ENCODE data around the gene UNC119B.

DNA sequence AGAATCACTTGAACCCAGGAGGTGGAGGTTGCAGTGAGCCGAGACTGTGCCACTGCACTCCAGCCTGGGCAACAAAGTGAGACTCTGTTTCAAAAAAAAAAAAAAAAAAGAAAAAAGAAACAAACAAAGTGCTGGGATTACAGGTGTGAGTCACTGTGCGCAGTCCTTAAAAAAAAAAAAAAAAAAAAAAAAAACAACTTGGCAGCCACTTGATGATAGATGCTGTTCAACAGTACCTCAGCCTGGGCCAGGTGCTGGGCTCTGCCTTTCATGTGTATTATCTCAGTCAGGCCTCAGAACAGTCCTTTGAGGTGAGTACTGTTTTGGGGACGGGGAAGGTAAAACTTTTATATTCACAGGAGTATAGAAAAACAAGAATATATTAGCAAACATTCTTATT, 24.9 kb downstream of the UNC119B start:
- no peak for TF ChIP-seq POLR2AphosphoS5 (IDR thresholded peaks at IDR 0.05; ENCODE audit: low read depth)
- TF ChIP-seq, protein P1, sequence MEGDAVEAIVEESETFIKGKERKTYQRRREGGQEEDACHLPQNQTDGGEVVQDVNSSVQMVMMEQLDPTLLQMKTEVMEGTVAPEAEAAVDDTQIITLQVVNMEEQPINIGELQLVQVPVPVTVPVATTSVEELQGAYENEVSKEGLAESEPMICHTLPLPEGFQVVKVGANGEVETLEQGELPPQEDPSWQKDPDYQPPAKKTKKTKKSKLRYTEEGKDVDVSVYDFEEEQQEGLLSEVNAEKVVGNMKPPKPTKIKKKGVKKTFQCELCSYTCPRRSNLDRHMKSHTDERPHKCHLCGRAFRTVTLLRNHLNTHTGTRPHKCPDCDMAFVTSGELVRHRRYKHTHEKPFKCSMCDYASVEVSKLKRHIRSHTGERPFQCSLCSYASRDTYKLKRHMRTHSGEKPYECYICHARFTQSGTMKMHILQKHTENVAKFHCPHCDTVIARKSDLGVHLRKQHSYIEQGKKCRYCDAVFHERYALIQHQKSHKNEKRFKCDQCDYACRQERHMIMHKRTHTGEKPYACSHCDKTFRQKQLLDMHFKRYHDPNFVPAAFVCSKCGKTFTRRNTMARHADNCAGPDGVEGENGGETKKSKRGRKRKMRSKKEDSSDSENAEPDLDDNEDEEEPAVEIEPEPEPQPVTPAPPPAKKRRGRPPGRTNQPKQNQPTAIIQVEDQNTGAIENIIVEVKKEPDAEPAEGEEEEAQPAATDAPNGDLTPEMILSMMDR (IDR thresholded peaks at IDR 0.05; ENCODE audit: insufficient read depth, low read length) = no peak
